Gastroesophageal sphincter (tissue), 4 donors: ENCODE data around the gene RPGR. TPM values are rescaled to one million over a fixed set of nuclear protein-coding genes. Genes with fewer than 3 reads are reported as not detected.

Experiments used
- ATAC-seq: fragments of 150-250 bp; one replicate; pipeline ENCODE4 v1.9.1; 2016; ENCODE audit warnings: mild to moderate bottlenecking, moderate library complexity
- H3K27ac ChIP-seq, 4 donors: fragments of 200-600 bp; sonication (generic) in 3 of 4; 1 replicate in 3 of 4; 2 replicates in 1 of 4; pipeline ENCODE4 v1.5.1; 2016 to 2019
- H3K27me3 ChIP-seq: fragments of 200-600 bp; sonication (generic); one replicate; pipeline ENCODE4 v1.5.1; 2019
- H3K36me3 ChIP-seq, 2 donors: fragments of 200-600 bp; sonication (generic); one replicate each; pipeline ENCODE4 v1.5.1; 2019; ENCODE audit warnings: control low read depth in 1 of 2
- H3K4me1 ChIP-seq, 3 donors: fragments of 200-600 bp; sonication (generic); 1 replicate in 2 of 3; 2 replicates in 1 of 3; pipeline ENCODE4 v1.5.1; 2016 to 2019; ENCODE audit warnings: control low read depth in 2 of 3
- H3K4me3 ChIP-seq, 2 donors: fragments of 200-600 bp; sonication (generic); one replicate each; pipeline ENCODE4 v1.5.1; 2019; ENCODE audit warnings: mild to moderate bottlenecking in 1 of 2, moderate library complexity in 1 of 2
- H3K9me3 ChIP-seq, 3 donors: fragments of 200-600 bp; sonication (generic); one replicate each; pipeline ENCODE4 v1.5.1; 2017 to 2019; ENCODE audit warnings: control low read depth in 2 of 3
- CTCF ChIP-seq, 4 experiments: fragments of 200-600 bp in 2 of 4; fragments of 450-650 bp in 2 of 4; sonication (generic) in 1 of 4; IDR thresholded peaks; one replicate each; pipeline ENCODE4 v1.5.1; 2017 to 2019; ENCODE audit warnings: antibody characterized with exemption in 4 of 4, mild to moderate bottlenecking in 2 of 4, moderate library complexity in 2 of 4
- EP300 ChIP-seq: sonication (generic); formaldehyde crosslinking; IDR thresholded peaks from one replicate; pipeline ENCODE4 v1.6.1; 2017; ENCODE audit warnings: antibody characterized with exemption, mild to moderate bottlenecking
- POLR2A ChIP-seq, 2 donors: fragments of 450-650 bp; IDR thresholded peaks; one replicate each; pipeline ENCODE4 v1.6.1; 2017; ENCODE audit warnings: antibody characterized with exemption in 2 of 2, mild to moderate bottlenecking in 2 of 2, moderate library complexity in 1 of 2
- POLR2AphosphoS5 ChIP-seq: sonication (generic); formaldehyde crosslinking; IDR thresholded peaks from one replicate; pipeline ENCODE4 v1.6.1; 2017; ENCODE audit warnings: antibody characterized with exemption
- WGBS, 2 donors: methylation state at CpG; one replicate each; pipeline ENCODE4 v1.1.5; 2018; ENCODE audit warnings: low coverage in 1 of 2; 5-methylcytosine and 5-hydroxymethylcytosine counted together
- total RNA-seq, 4 donors: library from RNA; depleted of rRNA; stranded (reverse); fragments of >200 nt; gene quantifications; one replicate each; pipeline ENCODE4 v1.1.0, GENCODE V29; 2016

The RPGR gene
- total RNA-seq, 4 donors from 2014 or later: 12.7 to 25.4 (median 20.0) TPM

GRCh38 chrX:38278682-38279081, 48.6 kb downstream of the RPGR start:
- ATAC-seq: no peak

DNA sequence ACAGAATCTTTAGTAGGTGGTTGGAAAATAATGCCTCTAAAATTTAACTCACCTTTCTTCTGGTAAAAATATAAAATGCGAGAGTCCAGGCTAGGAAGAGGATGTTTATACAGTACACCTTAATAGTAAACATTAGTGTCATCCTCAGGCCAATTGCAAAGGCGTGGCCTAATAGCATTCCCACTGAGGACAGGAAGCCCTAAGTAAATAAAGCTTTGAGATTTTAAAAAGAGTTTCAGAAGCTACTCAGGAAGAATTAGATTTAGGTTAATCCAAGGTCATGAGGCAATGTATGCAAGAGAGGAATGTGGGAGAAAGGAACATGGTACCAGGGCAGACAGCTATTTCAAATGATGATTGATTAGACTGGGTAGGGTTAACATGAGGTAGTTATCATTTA, 49.5 kb downstream of the RPGR start:
- WGBS, 2 donors: 52% methylated on average over 2 of the region's 2 CpGs; no CpG with 5 or more reads in 1 of the 2 donors
- no peaks in the 10 kb centered on the region for H3K27me3 ChIP-seq
- no peak overlapping the region for H3K4me3 ChIP-seq
- no peaks in the 10 kb centered on the region for H3K9me3 ChIP-seq
- H3K36me3 ChIP-seq: no peaks in the 10 kb centered on the region
- no peak overlapping the region for H3K27ac ChIP-seq
- no peak for ATAC-seq
- no peak for TF ChIP-seq CTCF (IDR thresholded peaks at IDR 0.05)
- TF ChIP-seq EP300: no peak
- no peak for TF ChIP-seq POLR2A (IDR thresholded peaks at IDR 0.05)
- no peak for TF ChIP-seq POLR2AphosphoS5
- no peaks in the 10 kb centered on the region for H3K4me1 ChIP-seq

More at GRCh38 chrX:38278682-38279081, 48.6 kb downstream of the RPGR start:
- Histone ChIP-seq H3K4me1 (no peaks in the 10 kb centered on the region), H3K4me3 (no peak overlapping the region), H3K27me3 (no peaks in the 10 kb centered on the region), H3K27ac (no peak overlapping the region), H3K9me3 (no peaks in the 10 kb centered on the region), H3K36me3 (no peaks in the 10 kb centered on the region)
- 63% methylated on average over 1 of the region's 1 CpG; no CpG with 5 or more reads in 1 of the 2 donors for WGBS, 2 donors
- TF ChIP-seq EP300: no peak
- no peak for TF ChIP-seq POLR2AphosphoS5
- TF ChIP-seq POLR2A (IDR thresholded peaks at IDR 0.05): no peak
- no peak for TF ChIP-seq CTCF (IDR thresholded peaks at IDR 0.05)

- no peaks in the 10 kb centered on the region for H3K36me3 ChIP-seq
- H3K4me1 ChIP-seq: no peaks in the 10 kb centered on the region
- no peak for TF ChIP-seq EP300
- WGBS, 2 donors: 9 to 39% methylated on average over 2 of the region's 2 CpGs
- H3K4me3 ChIP-seq: no peak overlapping the region
- H3K27me3 ChIP-seq: no peaks in the 10 kb centered on the region
- no peak overlapping the region for H3K27ac ChIP-seq
- no peaks in the 10 kb centered on the region for H3K9me3 ChIP-seq
- no peak for ATAC-seq
Observed at GRCh38 chrX:38277136-38277535, 50.2 kb downstream of the RPGR start.

- Histone ChIP-seq H3K36me3 (no peaks in the 10 kb centered on the region), H3K9me3 (no peaks in the 10 kb centered on the region), H3K27ac (no peak overlapping the region), H3K4me3 (no peak overlapping the region), H3K27me3 (no peaks in the 10 kb centered on the region), H3K4me1 (no peaks in the 10 kb centered on the region)
- TF ChIP-seq EP300 (no peak), CTCF (IDR thresholded peaks at IDR 0.05) (no peak), POLR2AphosphoS5 (no peak), POLR2A (IDR thresholded peaks at IDR 0.05) (no peak)
- ATAC-seq: no peak
- WGBS, 2 donors: 78 to 83% methylated on average over 1 to 2 of the region's 2 CpGs
Observed at GRCh38 chrX:38276089-38276488, 51.2 kb downstream of the RPGR start.

DNA sequence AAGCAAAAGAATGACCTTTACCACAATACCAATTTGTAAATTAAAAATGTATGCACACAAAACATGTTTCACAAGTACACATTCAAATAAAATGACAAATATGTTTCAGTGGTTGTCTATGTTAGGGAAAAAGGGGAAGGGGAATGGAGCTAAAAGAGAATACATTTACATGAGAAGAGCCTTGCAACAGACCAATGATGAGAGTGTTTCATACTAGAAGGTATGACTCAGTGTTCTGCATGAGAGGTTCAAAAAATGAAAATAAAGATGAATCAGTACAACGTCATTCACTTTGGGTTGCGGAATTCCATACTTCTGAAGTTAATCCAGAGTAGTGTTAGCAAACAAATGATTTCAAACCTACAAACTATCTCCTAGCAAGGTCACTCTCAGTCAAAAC, 51.7 kb downstream of the RPGR start:
- TF ChIP-seq POLR2A (IDR thresholded peaks at IDR 0.05): no peak
- no peak for TF ChIP-seq EP300
- TF ChIP-seq POLR2AphosphoS5: no peak
- TF ChIP-seq CTCF (IDR thresholded peaks at IDR 0.05): no peak
- Histone ChIP-seq H3K36me3 (no peaks in the 10 kb centered on the region), H3K27ac (no peak overlapping the region), H3K4me3 (no peak overlapping the region), H3K9me3 (no peaks in the 10 kb centered on the region), H3K4me1 (no peaks in the 10 kb centered on the region), H3K27me3 (no peaks in the 10 kb centered on the region)
- 37 to 66% methylated on average over 2 of the region's 2 CpGs for WGBS, 2 donors
- ATAC-seq: no peak
